ENCODE measurements around the gene ZNF366. TPM values are rescaled to one million over a fixed set of nuclear protein-coding genes. Genes with fewer than 3 reads are reported as not detected.

The ZNF366 gene
- total and polyA plus RNA-seq, 2 of the 13 experiments (the other 11 are each of a cell fraction or from before 2014, with no cell fraction given) = not detected

DNA sequence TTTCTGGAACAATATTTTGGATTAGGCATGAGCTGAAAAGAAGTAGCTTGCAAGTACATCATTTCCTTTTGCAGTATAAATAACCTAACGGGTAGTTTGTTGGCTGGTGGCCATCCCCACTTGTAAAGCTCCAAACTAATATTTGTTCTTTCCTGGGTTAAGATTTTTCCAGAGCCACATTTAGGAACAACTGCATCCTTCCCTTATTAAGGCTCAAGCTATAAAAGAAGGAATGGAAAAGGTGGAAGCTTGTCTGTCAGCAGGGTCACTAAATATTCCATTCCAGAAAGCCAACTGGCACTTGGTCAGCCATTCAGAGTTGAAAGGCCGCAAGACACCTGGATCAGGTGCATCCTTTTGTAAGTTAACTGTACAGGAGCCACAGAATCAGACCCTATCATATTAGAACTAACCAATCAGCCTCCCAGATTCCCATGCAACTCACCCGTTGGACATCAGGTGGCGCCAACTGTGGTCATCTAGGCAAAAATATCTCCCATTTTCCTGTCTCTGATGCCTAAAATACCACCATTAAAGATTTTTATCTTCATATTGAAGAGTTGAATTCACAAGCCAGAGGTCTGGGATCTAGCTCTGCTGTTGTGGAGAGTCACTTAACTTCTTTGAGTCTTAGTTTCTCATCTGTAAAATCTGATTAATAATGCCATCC is 104.1 kb downstream of the ZNF366 start:
- ATAC-seq = no peak
- no peaks in the 10 kb centered on the region for H3K79me2 ChIP-seq (ENCODE audit: insufficient read depth, low read length)
- ChIA-PET POLR2A (no interaction called here), CTCF (ENCODE audit: low intra/inter-chr PET ratio, low total read pairs) (no interaction called here)
- no peak overlapping the region for H3K27ac ChIP-seq (ENCODE audit: extremely low read length, insufficient read depth, low read length)
- TF ChIP-seq, protein P1, sequence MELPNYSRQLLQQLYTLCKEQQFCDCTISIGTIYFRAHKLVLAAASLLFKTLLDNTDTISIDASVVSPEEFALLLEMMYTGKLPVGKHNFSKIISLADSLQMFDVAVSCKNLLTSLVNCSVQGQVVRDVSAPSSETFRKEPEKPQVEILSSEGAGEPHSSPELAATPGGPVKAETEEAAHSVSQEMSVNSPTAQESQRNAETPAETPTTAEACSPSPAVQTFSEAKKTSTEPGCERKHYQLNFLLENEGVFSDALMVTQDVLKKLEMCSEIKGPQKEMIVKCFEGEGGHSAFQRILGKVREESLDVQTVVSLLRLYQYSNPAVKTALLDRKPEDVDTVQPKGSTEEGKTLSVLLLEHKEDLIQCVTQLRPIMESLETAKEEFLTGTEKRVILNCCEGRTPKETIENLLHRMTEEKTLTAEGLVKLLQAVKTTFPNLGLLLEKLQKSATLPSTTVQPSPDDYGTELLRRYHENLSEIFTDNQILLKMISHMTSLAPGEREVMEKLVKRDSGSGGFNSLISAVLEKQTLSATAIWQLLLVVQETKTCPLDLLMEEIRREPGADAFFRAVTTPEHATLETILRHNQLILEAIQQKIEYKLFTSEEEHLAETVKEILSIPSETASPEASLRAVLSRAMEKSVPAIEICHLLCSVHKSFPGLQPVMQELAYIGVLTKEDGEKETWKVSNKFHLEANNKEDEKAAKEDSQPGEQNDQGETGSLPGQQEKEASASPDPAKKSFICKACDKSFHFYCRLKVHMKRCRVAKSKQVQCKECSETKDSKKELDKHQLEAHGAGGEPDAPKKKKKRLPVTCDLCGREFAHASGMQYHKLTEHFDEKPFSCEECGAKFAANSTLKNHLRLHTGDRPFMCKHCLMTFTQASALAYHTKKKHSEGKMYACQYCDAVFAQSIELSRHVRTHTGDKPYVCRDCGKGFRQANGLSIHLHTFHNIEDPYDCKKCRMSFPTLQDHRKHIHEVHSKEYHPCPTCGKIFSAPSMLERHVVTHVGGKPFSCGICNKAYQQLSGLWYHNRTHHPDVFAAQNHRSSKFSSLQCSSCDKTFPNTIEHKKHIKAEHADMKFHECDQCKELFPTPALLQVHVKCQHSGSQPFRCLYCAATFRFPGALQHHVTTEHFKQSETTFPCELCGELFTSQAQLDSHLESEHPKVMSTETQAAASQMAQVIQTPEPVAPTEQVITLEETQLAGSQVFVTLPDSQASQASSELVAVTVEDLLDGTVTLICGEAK (IDR thresholded peaks at IDR 0.05) = no peak
- TF ChIP-seq, protein P1 (CRISPR knock-in tag; IDR thresholded peaks at IDR 0.05) = no peak
- TF ChIP-seq ZNF501 (CRISPR knock-in tag; IDR thresholded peaks at IDR 0.05) (no peak), ZNF670 (CRISPR knock-in tag; IDR thresholded peaks at IDR 0.05; ENCODE audit: borderline replicate concordance) (no peak), ZZZ3 (CRISPR knock-in tag; IDR thresholded peaks at IDR 0.05; ENCODE audit: borderline replicate concordance) (no peak), GZF1 (CRISPR knock-in tag; IDR thresholded peaks at IDR 0.05) (no peak), HCFC1 (IDR thresholded peaks at IDR 0.05; ENCODE audit: low read depth, low read length) (no peak), KLF11 (CRISPR knock-in tag; IDR thresholded peaks at IDR 0.05) (no peak)
- TF ChIP-seq, protein P2, sequence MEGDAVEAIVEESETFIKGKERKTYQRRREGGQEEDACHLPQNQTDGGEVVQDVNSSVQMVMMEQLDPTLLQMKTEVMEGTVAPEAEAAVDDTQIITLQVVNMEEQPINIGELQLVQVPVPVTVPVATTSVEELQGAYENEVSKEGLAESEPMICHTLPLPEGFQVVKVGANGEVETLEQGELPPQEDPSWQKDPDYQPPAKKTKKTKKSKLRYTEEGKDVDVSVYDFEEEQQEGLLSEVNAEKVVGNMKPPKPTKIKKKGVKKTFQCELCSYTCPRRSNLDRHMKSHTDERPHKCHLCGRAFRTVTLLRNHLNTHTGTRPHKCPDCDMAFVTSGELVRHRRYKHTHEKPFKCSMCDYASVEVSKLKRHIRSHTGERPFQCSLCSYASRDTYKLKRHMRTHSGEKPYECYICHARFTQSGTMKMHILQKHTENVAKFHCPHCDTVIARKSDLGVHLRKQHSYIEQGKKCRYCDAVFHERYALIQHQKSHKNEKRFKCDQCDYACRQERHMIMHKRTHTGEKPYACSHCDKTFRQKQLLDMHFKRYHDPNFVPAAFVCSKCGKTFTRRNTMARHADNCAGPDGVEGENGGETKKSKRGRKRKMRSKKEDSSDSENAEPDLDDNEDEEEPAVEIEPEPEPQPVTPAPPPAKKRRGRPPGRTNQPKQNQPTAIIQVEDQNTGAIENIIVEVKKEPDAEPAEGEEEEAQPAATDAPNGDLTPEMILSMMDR (CRISPR knock-in tag; IDR thresholded peaks at IDR 0.05) = 0 out of 2 replicates have a peak, but pooled peaks have one; percentile 11
- TF ChIP-seq, protein P3, sequence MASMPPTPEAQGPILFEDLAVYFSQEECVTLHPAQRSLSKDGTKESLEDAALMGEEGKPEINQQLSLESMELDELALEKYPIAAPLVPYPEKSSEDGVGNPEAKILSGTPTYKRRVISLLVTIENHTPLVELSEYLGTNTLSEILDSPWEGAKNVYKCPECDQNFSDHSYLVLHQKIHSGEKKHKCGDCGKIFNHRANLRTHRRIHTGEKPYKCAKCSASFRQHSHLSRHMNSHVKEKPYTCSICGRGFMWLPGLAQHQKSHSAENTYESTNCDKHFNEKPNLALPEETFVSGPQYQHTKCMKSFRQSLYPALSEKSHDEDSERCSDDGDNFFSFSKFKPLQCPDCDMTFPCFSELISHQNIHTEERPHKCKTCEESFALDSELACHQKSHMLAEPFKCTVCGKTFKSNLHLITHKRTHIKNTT (CRISPR knock-in tag; IDR thresholded peaks at IDR 0.05) = no peak
- peaks cover 0 to 3% of the 10 kb centered on the region in 2 experiments; a peak in 1 of 5 replicates for H3K27me3 ChIP-seq (ENCODE audit: control insufficient read depth in 1 of 2, insufficient read depth in 2 of 2, low read length in 2 of 2)
- in situ Hi-C loops (cut with HindIII; ENCODE audit: extremely low pct_ligation_motif_present, low pct_unique_long_range_greater_than_20kb) (no loop called here), intact Hi-C loops (cut with micrococcal nuclease; ENCODE audit: unreplicated experiment) (no loop called here)
- no peak for FAIRE-seq
- H3K4me1 ChIP-seq (ENCODE audit: insufficient read depth, low read length) = no peaks in the 10 kb centered on the region
- no peak overlapping the region for H3K4me3 ChIP-seq (replicated peaks in 1 of 3; ENCODE audit: insufficient read depth in 1 of 3, low read depth in 2 of 3, low read length in 3 of 3)
- H3K9ac ChIP-seq (ENCODE audit: insufficient read depth, low read depth, low read length) = no peak overlapping the region
- no peaks in the 10 kb centered on the region for H4K20me1 ChIP-seq (ENCODE audit: insufficient read depth, low read length)
- no peaks in the 10 kb centered on the region for H3K36me3 ChIP-seq (replicated peaks in 1 of 2; ENCODE audit: control insufficient read depth in 1 of 2, insufficient read depth in 2 of 2, low read length in 2 of 2)
- DNase-seq (ENCODE audit: low spot score) = no peak
- no TSS peak for BruUV-seq (replicated peaks)
- H3K9me3 ChIP-seq (ENCODE audit: low read length) = peaks cover 28% of the 10 kb centered on the region
- no peak overlapping the region for H3K4me2 ChIP-seq (ENCODE audit: low read depth, low read length)
- no peak overlapping the region for H2AFZ ChIP-seq (ENCODE audit: low read length)
- 10% methylated on average over 4 of the region's 4 CpGs for WGBS (ENCODE audit: low lambda C conversion rate)

All from HepG2 (cell line).